Measurements from ENCODE around the gene TOM1L2. TPM values are rescaled to one million over a fixed set of nuclear protein-coding genes. Genes with fewer than 3 reads are reported as not detected.

The TOM1L2 gene
- 88.6 TPM for total RNA-seq

DNA sequence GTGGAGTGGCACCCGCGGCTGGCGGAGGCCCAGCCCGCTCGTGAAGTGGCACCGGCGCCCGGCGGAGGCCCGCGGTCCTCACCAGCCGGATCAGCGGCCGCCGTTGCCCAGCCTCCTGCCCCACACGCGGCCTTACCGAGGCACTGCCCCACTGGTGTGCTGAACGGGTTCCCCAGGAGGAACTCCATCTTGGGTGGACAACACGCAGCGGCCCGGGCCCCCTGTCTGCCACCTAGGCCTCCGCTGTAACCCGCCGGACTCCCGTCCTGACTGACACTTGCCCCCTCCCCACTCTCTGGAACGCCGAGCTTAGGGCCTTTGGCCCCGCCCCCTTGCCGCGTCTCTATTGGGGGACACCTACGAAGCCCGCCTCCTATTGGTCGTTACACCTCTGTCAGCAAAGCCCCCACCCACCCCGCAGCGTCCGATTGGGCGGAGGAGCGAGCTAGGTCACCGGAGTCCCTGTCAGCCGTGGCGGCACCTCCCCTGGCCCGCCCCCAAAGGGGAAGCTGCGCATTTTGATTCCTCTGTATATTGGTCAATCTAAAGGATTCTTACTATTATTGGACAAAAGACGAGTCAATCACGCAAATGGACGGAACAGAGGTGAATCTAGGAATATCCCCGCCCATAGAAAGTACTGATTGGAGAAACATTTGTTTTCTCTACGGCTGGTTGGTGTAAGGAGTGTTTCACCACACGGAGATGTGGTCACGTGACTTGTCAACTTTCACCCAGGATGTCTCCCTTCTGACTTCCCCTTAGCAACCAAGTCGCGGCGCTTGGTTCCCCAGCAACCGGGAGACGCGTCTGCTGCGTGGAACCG, at the start of gene TOM1L2, which contains the start of gene DRC3:
TSS of gene TOM1L2 (minus strand) at position 275 of the 826 bp plus-strand sequence. CDS start at position 188, 87 bp downstream.
TSS of gene DRC3 (plus strand) at position 737 of the 826 bp plus-strand sequence. CDS start 4,737 bp downstream, outside the sequence.
- H3K4me3 ChIP-seq = peak within 1 kb of the TSS; percentile 96 to 98
- TF ChIP-seq POLR2A (IDR thresholded peaks at IDR 0.05) = peak in 1 of 2 donors; percentile 88
- TF ChIP-seq POLR2AphosphoS5 (IDR thresholded peaks at IDR 0.05; ENCODE audit: insufficient read depth in 1 of 2, low read depth in 1 of 2) = peak; percentile 94 to 96
- TF ChIP-seq, protein P1, sequence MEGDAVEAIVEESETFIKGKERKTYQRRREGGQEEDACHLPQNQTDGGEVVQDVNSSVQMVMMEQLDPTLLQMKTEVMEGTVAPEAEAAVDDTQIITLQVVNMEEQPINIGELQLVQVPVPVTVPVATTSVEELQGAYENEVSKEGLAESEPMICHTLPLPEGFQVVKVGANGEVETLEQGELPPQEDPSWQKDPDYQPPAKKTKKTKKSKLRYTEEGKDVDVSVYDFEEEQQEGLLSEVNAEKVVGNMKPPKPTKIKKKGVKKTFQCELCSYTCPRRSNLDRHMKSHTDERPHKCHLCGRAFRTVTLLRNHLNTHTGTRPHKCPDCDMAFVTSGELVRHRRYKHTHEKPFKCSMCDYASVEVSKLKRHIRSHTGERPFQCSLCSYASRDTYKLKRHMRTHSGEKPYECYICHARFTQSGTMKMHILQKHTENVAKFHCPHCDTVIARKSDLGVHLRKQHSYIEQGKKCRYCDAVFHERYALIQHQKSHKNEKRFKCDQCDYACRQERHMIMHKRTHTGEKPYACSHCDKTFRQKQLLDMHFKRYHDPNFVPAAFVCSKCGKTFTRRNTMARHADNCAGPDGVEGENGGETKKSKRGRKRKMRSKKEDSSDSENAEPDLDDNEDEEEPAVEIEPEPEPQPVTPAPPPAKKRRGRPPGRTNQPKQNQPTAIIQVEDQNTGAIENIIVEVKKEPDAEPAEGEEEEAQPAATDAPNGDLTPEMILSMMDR (IDR thresholded peaks at IDR 0.05) = peak in 1 of 3 experiments; percentile 20
- H3K27me3 ChIP-seq = no peaks in the 10 kb centered on the region
- intact Hi-C loops (cut with DNase I) = no loop called here
- H3K9me3 ChIP-seq = no peaks in the 10 kb centered on the region
- peak; percentile 100 for DNase-seq (ENCODE audit: extremely low spot score in 2 of 2)
- H3K27ac ChIP-seq = peak within 1 kb of the TSS; percentile 93
- H3K36me3 ChIP-seq = no peaks in the 10 kb centered on the region
- H3K4me1 ChIP-seq = peaks cover 52% of the 10 kb centered on the region

DNA sequence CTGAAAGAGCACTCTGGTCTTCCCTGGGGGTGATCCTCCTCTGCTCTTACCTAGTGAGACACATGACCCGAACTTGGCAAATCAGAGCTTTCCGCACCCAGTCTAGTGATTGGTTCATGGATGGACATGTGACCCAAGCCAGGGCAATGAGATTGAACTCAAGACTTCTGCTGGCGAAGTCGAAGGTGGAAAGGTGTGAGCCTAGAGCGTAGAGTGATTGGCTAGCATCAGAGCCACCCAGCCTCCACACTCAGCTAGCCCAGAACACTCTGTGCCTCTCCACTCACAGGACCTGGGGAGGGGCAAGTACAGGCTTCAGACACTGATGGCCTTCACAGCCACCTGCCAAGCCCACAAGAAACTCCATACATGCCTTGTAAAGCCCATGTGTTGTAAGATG, 49.2 kb upstream of the TOM1L2 start:
- no peaks in the 10 kb centered on the region for H3K4me1 ChIP-seq
- TF ChIP-seq POLR2A (IDR thresholded peaks at IDR 0.05) (no peak), POLR2AphosphoS5 (IDR thresholded peaks at IDR 0.05; ENCODE audit: insufficient read depth in 1 of 2, low read depth in 1 of 2) (no peak)
- TF ChIP-seq, protein P1 (IDR thresholded peaks at IDR 0.05) = no peak
- H3K27ac ChIP-seq = no peak overlapping the region
- H3K27me3 ChIP-seq = no peaks in the 10 kb centered on the region
- H3K4me3 ChIP-seq = no peak overlapping the region
- intact Hi-C loops (cut with DNase I) = no loop called here
- H3K36me3 ChIP-seq = peaks cover 0 to 18% of the 10 kb centered on the region in 2 donors
- H3K9me3 ChIP-seq = no peaks in the 10 kb centered on the region
- DNase-seq (ENCODE audit: extremely low spot score in 2 of 2) = no peak

GRCh38 chr17:18020971-18021370, 48.8 kb upstream of the TOM1L2 start:
- intact Hi-C loops (cut with DNase I) = no loop called here
- no peak overlapping the region for H3K27ac ChIP-seq
- TF ChIP-seq POLR2AphosphoS5 (IDR thresholded peaks at IDR 0.05; ENCODE audit: insufficient read depth in 1 of 2, low read depth in 1 of 2) = no peak
- TF ChIP-seq, protein P1 (IDR thresholded peaks at IDR 0.05) = no peak
- no peak for TF ChIP-seq POLR2A (IDR thresholded peaks at IDR 0.05)
- H3K9me3 ChIP-seq = no peaks in the 10 kb centered on the region
- H3K4me3 ChIP-seq = no peak overlapping the region
- H3K4me1 ChIP-seq = no peaks in the 10 kb centered on the region
- no peak for DNase-seq (ENCODE audit: extremely low spot score in 2 of 2)
- H3K27me3 ChIP-seq = no peaks in the 10 kb centered on the region
- peaks cover 0 to 15% of the 10 kb centered on the region in 2 donors for H3K36me3 ChIP-seq

GRCh38 chr17:18019838-18020154, 47.6 kb upstream of the TOM1L2 start:
- Histone ChIP-seq H3K27ac (no peak overlapping the region), H3K9me3 (no peaks in the 10 kb centered on the region), H3K4me1 (no peaks in the 10 kb centered on the region), H3K27me3 (no peaks in the 10 kb centered on the region), H3K4me3 (no peak overlapping the region), H3K36me3 (peaks cover 0 to 20% of the 10 kb centered on the region in 2 donors)
- DNase-seq (ENCODE audit: extremely low spot score in 2 of 2) = no peak
- no peak for TF ChIP-seq POLR2A (IDR thresholded peaks at IDR 0.05)
- TF ChIP-seq, protein P1 (IDR thresholded peaks at IDR 0.05) = no peak
- no peak for TF ChIP-seq POLR2AphosphoS5 (IDR thresholded peaks at IDR 0.05; ENCODE audit: insufficient read depth in 1 of 2, low read depth in 1 of 2)
- intact Hi-C loops (cut with DNase I) = no loop called here

DNA sequence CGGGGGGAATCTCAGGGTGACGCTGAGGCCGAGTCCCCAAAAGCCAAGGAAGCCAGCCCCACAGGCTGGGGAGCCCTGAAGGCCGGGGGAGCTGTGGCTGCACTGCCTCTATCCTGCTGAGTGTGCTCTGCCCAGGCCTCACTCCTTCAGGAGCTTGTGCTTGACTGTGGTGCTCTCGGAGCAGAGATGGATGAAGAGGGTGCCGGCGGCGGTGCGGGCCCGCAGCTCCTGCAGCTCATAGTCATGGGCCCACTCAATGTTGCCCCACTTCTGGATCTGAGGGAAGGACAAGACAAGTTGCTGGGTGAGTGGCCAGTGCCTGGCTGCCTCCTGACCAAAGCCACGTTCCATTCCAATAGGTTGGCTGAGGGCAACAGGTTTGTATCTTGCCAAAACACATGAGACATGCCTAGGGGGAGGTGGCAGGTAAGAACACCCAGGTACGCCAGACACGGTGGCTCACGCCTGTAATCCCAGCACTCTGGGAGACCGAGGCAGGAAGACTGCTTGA, 46.3 kb upstream of the TOM1L2 start:
- intact Hi-C loops (cut with DNase I) = no loop called here
- Histone ChIP-seq H3K27ac (no peak overlapping the region), H3K27me3 (no peaks in the 10 kb centered on the region), H3K4me3 (no peak overlapping the region), H3K9me3 (no peaks in the 10 kb centered on the region), H3K4me1 (no peaks in the 10 kb centered on the region), H3K36me3 (peaks cover 0 to 20% of the 10 kb centered on the region in 2 donors)
- DNase-seq (ENCODE audit: extremely low spot score in 2 of 2) = no peak
- TF ChIP-seq POLR2AphosphoS5 (IDR thresholded peaks at IDR 0.05; ENCODE audit: insufficient read depth in 1 of 2, low read depth in 1 of 2) = no peak
- no peak for TF ChIP-seq POLR2A (IDR thresholded peaks at IDR 0.05)
- TF ChIP-seq, protein P1 (IDR thresholded peaks at IDR 0.05) = no peak
